Ishikawa (cell line): ENCODE results near the gene GRIK1.

Experiments
- CEBPB ChIP-seq: IDR thresholded peaks from 2 replicates; pipeline ENCODE4 v1.6.1; 2012
- CREB1 ChIP-seq: IDR thresholded peaks from 2 replicates; pipeline ENCODE4 v1.6.1; 2012; ENCODE audit warnings: low read depth
- EGR1 ChIP-seq: IDR thresholded peaks from 2 replicates; pipeline ENCODE4 v1.6.1; 2012
- EP300 ChIP-seq: IDR thresholded peaks from 2 replicates; pipeline ENCODE4 v1.6.1; 2012; ENCODE audit warnings: borderline replicate concordance
- FOXM1 ChIP-seq: IDR thresholded peaks from 2 replicates; pipeline ENCODE4 v1.6.1; 2012; ENCODE audit warnings: low read depth, borderline replicate concordance
- NFIC ChIP-seq: IDR thresholded peaks from 2 replicates; pipeline ENCODE4 v1.6.1; 2012
- RAD21 ChIP-seq: IDR thresholded peaks from 2 replicates; pipeline ENCODE4 v1.6.1; 2012; ENCODE audit warnings: low read depth
- TAF1 ChIP-seq: IDR thresholded peaks from 2 replicates; pipeline ENCODE4 v1.6.1; 2012; ENCODE audit warnings: low read depth, mild to moderate bottlenecking
- TCF12 ChIP-seq: IDR thresholded peaks from 2 replicates; pipeline ENCODE4 v1.6.1; 2012; ENCODE audit warnings: low read depth
- TEAD4 ChIP-seq: IDR thresholded peaks from 2 replicates; pipeline ENCODE4 v1.6.1; 2012
- YY1 ChIP-seq: IDR thresholded peaks from 2 replicates; pipeline ENCODE4 v1.6.1; 2012; ENCODE audit warnings: low read depth
- ZBTB7A ChIP-seq: IDR thresholded peaks from 2 replicates; pipeline ENCODE4 v1.6.1; 2012; ENCODE audit warnings: low read depth
- TF ChIP-seq, protein P1 (sequence below): IDR thresholded peaks from 2 replicates; pipeline ENCODE4 v1.6.1; 2012
- TF ChIP-seq, protein P2 (sequence below): IDR thresholded peaks from 2 replicates; pipeline ENCODE4 v1.6.1; 2012
- TF ChIP-seq, protein P3 (sequence below): IDR thresholded peaks from 2 replicates; pipeline ENCODE4 v1.6.1; 2012; ENCODE audit warnings: low read depth, mild to moderate bottlenecking

The GRIK1 gene

DNA sequence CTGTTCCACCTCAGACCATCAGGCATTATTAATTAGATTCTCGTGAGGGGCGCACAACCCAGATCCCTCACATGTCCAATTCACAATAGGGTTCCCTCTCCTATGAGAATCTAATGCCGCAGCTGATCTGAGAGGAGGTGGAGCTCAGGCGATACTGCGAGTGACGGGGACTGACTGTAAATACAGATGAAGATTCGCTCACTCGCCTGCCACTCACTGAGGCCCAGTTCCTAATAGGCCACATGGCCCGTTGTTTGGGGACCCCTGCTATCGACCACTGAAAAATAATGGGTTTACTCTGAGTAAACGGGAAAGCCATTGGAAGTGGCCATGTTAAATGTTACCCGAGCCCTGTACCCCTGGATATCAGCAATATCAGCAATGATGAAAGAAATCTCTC lies 65.9 kb downstream of the GRIK1 start:
- TF ChIP-seq CREB1, result no peak
- no peak for TF ChIP-seq YY1
- no peak for TF ChIP-seq CEBPB
- TF ChIP-seq TCF12, result no peak
- TF ChIP-seq, protein P1, sequence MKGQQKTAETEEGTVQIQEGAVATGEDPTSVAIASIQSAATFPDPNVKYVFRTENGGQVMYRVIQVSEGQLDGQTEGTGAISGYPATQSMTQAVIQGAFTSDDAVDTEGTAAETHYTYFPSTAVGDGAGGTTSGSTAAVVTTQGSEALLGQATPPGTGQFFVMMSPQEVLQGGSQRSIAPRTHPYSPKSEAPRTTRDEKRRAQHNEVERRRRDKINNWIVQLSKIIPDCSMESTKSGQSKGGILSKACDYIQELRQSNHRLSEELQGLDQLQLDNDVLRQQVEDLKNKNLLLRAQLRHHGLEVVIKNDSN, result no peak
- TF ChIP-seq ZBTB7A, result no peak
- TF ChIP-seq, protein P2, sequence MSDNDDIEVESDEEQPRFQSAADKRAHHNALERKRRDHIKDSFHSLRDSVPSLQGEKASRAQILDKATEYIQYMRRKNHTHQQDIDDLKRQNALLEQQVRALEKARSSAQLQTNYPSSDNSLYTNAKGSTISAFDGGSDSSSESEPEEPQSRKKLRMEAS, result no peak
- TF ChIP-seq EGR1, result no peak
- TF ChIP-seq NFIC, result no peak

DNA sequence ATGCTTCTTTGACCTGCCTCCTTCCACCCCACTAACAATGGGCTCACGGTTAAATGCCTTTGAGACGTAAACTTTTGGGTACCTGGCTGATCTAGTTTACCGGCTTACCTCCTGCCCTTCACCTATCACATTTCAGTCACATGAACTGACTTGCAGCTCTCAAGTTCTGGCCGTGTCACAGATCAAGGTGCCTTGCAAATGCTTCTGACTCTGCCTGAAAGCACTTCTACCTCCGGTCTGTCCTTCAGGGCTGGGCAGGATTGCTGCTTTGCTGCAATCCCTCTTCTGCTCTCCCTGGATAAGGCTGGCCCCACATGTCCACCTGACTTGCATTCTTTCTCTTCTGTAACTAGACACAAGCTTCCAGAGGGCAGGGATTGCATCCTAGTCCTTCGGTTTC lies 69.0 kb downstream of the GRIK1 start:
- TF ChIP-seq, protein P1, result no peak
- no peak for TF ChIP-seq ZBTB7A
- TF ChIP-seq CREB1, result no peak
- TF ChIP-seq CEBPB, result no peak
- TF ChIP-seq YY1, result no peak
- TF ChIP-seq, protein P3, sequence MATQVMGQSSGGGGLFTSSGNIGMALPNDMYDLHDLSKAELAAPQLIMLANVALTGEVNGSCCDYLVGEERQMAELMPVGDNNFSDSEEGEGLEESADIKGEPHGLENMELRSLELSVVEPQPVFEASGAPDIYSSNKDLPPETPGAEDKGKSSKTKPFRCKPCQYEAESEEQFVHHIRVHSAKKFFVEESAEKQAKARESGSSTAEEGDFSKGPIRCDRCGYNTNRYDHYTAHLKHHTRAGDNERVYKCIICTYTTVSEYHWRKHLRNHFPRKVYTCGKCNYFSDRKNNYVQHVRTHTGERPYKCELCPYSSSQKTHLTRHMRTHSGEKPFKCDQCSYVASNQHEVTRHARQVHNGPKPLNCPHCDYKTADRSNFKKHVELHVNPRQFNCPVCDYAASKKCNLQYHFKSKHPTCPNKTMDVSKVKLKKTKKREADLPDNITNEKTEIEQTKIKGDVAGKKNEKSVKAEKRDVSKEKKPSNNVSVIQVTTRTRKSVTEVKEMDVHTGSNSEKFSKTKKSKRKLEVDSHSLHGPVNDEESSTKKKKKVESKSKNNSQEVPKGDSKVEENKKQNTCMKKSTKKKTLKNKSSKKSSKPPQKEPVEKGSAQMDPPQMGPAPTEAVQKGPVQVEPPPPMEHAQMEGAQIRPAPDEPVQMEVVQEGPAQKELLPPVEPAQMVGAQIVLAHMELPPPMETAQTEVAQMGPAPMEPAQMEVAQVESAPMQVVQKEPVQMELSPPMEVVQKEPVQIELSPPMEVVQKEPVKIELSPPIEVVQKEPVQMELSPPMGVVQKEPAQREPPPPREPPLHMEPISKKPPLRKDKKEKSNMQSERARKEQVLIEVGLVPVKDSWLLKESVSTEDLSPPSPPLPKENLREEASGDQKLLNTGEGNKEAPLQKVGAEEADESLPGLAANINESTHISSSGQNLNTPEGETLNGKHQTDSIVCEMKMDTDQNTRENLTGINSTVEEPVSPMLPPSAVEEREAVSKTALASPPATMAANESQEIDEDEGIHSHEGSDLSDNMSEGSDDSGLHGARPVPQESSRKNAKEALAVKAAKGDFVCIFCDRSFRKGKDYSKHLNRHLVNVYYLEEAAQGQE, result no peak

DNA sequence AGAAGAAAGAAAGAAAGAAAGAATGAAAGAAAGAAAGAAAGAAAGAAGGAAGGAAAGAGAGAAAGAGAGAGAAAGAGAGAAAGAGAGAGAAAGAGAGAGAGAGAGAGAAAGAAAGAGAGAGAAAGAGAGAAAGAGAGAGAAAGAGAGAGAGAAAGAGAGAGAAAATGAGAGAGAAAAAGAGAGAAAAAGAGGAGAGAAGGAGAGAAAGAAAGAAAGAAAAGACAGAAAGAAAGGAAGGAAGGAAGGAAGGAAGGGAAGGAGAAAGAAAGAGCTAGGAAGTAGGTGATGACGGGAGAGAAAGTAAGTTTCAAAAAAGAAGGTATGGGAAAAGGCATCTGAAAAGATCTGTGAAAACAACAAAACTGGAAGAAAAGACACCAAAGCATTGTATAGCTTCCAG lies 72.0 kb downstream of the GRIK1 start:
- TF ChIP-seq NFIC (no peak), YY1 (no peak), TCF12 (no peak), ZBTB7A (no peak), CEBPB (no peak), FOXM1 (no peak), RAD21 (no peak), EGR1 (no peak), EP300 (no peak), TAF1 (no peak)

DNA sequence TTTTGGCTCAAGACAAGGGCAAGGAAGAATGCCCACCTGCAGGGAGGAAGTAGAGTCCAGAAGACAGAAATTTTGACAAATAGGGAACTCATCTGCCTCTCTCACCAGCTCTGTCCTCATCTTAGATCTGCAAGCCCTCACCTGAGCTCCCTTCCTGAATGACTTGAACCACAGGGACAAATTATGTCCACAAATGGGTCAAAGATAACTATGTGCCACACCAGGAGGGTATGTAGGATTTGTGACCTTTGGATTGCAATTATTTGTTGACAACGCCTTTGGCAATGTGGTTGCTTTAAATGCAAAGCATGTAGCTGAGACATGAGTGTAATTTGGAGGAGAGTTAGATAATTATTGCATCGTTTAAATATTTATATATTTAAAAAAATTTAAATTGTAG lies 79.5 kb downstream of the GRIK1 start:
- TF ChIP-seq RAD21, result no peak
- TF ChIP-seq TCF12, result no peak
- TF ChIP-seq YY1, result no peak
- TF ChIP-seq CEBPB, result no peak
- no peak for TF ChIP-seq NFIC
- no peak for TF ChIP-seq FOXM1
- TF ChIP-seq, protein P3, result no peak
- no peak for TF ChIP-seq EP300
- no peak for TF ChIP-seq TEAD4
- no peak for TF ChIP-seq CREB1

DNA sequence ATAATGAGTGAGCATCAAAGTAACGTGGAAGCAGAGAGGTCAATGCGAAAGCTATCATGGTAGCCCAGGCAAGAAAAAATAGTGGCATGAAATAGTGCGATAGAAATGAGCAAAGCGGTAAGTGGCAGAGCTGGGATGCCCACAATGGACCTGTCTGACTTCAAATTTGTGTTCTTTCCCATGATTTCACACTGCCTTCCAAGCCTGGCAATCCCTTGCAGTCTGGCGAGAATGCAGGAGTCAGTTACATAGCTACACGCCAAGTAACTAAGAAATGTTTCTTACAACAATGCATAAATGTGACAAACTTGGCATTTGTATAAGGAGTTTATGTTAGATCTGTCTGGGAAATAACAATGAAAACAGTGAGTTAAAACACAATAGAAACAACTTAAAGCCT lies 82.6 kb downstream of the GRIK1 start:
- TF ChIP-seq, protein P3, result no peak
- TF ChIP-seq, protein P2, result no peak
- TF ChIP-seq NFIC (no peak), EP300 (no peak), RAD21 (no peak), TAF1 (no peak), TCF12 (no peak), CEBPB (no peak), TEAD4 (no peak), YY1 (no peak), ZBTB7A (no peak), EGR1 (no peak), CREB1 (no peak), FOXM1 (no peak)
- TF ChIP-seq, protein P1, result no peak
